H1 (cell line): ENCODE measurements around the gene ZDHHC1. TPM values are rescaled to one million over a fixed set of nuclear protein-coding genes. Genes with fewer than 3 reads are reported as not detected.

ENCODE experiments used
- CTCF ChIA-PET: fragments of 300-600 bp; sonication (Branson Sonifier 250); formaldehyde crosslinking; loops from one replicate; lab custom pipeline; 2021; ENCODE audit not compliant: partially characterized antibody; lab: Charles Lee
- POLR2A ChIA-PET: fragments of 300-600 bp; sonication (Branson Sonifier 250); formaldehyde crosslinking; loops from one replicate; lab custom pipeline; 2021; ENCODE audit warnings: inconsistent platforms; ENCODE audit not compliant: partially characterized antibody; lab: Charles Lee
- DNase-seq, 2 experiments: peaks; one replicate each; pipeline versions ENCODE4 v3.0.0 to v3.0.0-alpha.2; 2010 to 2022; ENCODE audit warnings: low spot score in 2 of 2, low read depth in 1 of 2, mixed read lengths in 1 of 2
- FAIRE-seq: peaks from 2 replicates; lab custom pipeline; 2011; peaks lifted over from hg19 to GRCh38; lab: Jason Lieb, UNC
- H2AFZ ChIP-seq: 2 replicates; pipeline ENCODE4 v1.8.1; 2012; ENCODE audit warnings: low read length, inconsistent platforms
- H2AK5ac ChIP-seq: 2 replicates; pipeline ENCODE4 v1.6.1; 2013; ENCODE audit warnings: low read depth, low read length
- H2BK120ac ChIP-seq: replicated peaks from 2 replicates; pipeline ENCODE3; 2013; ENCODE audit warnings: low read depth, low read length, inconsistent platforms
- H2BK12ac ChIP-seq: 2 replicates; pipeline ENCODE4 v1.6.1; 2013; ENCODE audit warnings: low read depth, low read length
- H2BK15ac ChIP-seq: 2 replicates; pipeline ENCODE4 v1.6.1; 2013; ENCODE audit warnings: low read length
- H2BK20ac ChIP-seq: 2 replicates; pipeline ENCODE4 v1.6.1; 2013; ENCODE audit warnings: low read length
- H2BK5ac ChIP-seq: 2 replicates; pipeline ENCODE4 v1.6.1; 2013; ENCODE audit warnings: low read depth, low read length
- H3K14ac ChIP-seq: 2 replicates; pipeline ENCODE4 v1.6.1; 2013; ENCODE audit warnings: inconsistent platforms; ENCODE audit not compliant: insufficient read length
- H3K18ac ChIP-seq: 2 replicates; pipeline ENCODE4 v1.6.1; 2013; ENCODE audit warnings: low read length; ENCODE audit errors: extremely low read depth
- H3K23ac ChIP-seq: 2 replicates; pipeline ENCODE4 v1.6.1; 2013; ENCODE audit warnings: inconsistent platforms; ENCODE audit not compliant: insufficient read length
- H3K23me2 ChIP-seq: 2 replicates; pipeline ENCODE4 v1.6.1; 2013; ENCODE audit warnings: low read depth, low read length
- H3K27ac ChIP-seq: 2 replicates; pipeline ENCODE4 v1.6.1; 2011; ENCODE audit warnings: low read depth, low read length, inconsistent platforms
- H3K27me3 ChIP-seq, 4 experiments: replicated peaks in 1 of 4; 1 replicate in 1 of 4; 2 replicates in 3 of 4; pipeline versions ENCODE4 v1.6.1 to v1.8.1; 2011 to 2013; ENCODE audit warnings: low read length in 3 of 4, mild to moderate bottlenecking in 3 of 4, inconsistent platforms in 2 of 4, mixed read lengths in 2 of 4, moderate library complexity in 1 of 4; ENCODE audit not compliant: control insufficient read depth in 3 of 4, insufficient read depth in 3 of 4; ENCODE audit errors: extremely low read depth in 1 of 4
- H3K36me3 ChIP-seq, 4 experiments: 2 replicates each; pipeline versions ENCODE4 v1.6.1 to v1.8.1; 2011 to 2013; ENCODE audit warnings: mild to moderate bottlenecking in 4 of 4, low read length in 3 of 4, moderate library complexity in 2 of 4, control low read depth in 1 of 4, inconsistent platforms in 1 of 4; ENCODE audit not compliant: insufficient read depth in 4 of 4, control insufficient read depth in 2 of 4
- H3K4ac ChIP-seq: replicated peaks from 2 replicates; pipeline ENCODE3; 2013; ENCODE audit warnings: low read length, low read depth, mixed read lengths, inconsistent platforms; ENCODE audit not compliant: insufficient read length
- H3K4me1 ChIP-seq, 4 experiments: replicated peaks in 1 of 4; 1 replicate in 1 of 4; 2 replicates in 3 of 4; pipeline versions ENCODE4 v1.6.1 to v1.8.1; 2011 to 2013; ENCODE audit warnings: low read length in 3 of 4, inconsistent platforms in 2 of 4, mixed read lengths in 1 of 4; ENCODE audit not compliant: insufficient read depth in 4 of 4, control insufficient read depth in 3 of 4
- H3K4me2 ChIP-seq, 2 experiments: 2 replicates each; pipeline versions ENCODE4 v1.6.1 to v1.8.1; 2011 to 2013; ENCODE audit warnings: low read depth in 2 of 2, low read length in 2 of 2, control low read depth in 1 of 2, inconsistent platforms in 1 of 2, mild to moderate bottlenecking in 1 of 2; ENCODE audit not compliant: insufficient read depth in 1 of 2
- H3K4me3 ChIP-seq, 4 experiments: fragments of 200-600, 300-600 bp in 1 of 4; sonication (generic), shearing (Covaris generic), sonication (Bioruptor Twin) in 1 of 4; 2 replicates each; pipeline versions ENCODE4 v1.5.1 to v1.8.1; 2011 to 2016; ENCODE audit warnings: low read length in 4 of 4, low read depth in 3 of 4, control low read depth in 2 of 4, inconsistent platforms in 2 of 4, mild to moderate bottlenecking in 2 of 4, mixed read lengths in 1 of 4, moderate library complexity in 1 of 4; ENCODE audit not compliant: insufficient read depth in 2 of 4; ENCODE audit errors: extremely low read depth in 1 of 4
- H3K56ac ChIP-seq: replicated peaks from 2 replicates; pipeline ENCODE3; 2013; ENCODE audit warnings: low read depth, mild to moderate bottlenecking, mixed read lengths, low read length, inconsistent platforms; ENCODE audit not compliant: insufficient read length
- H3K79me1 ChIP-seq: 2 replicates; pipeline ENCODE4 v1.6.1; 2013; ENCODE audit warnings: low read depth, low read length, control low read depth
- H3K79me2 ChIP-seq, 2 experiments: 2 replicates each; pipeline versions ENCODE4 v1.6.1 to v1.8.1; 2012 to 2013; ENCODE audit warnings: low read length in 2 of 2, mild to moderate bottlenecking in 2 of 2, inconsistent platforms in 1 of 2; ENCODE audit not compliant: insufficient read depth in 2 of 2, control insufficient read depth in 1 of 2
- H3K9ac ChIP-seq, 4 experiments: replicated peaks in 1 of 4; 1 replicate in 1 of 4; 2 replicates in 3 of 4; pipeline versions ENCODE4 v1.6.1 to v1.8.1; 2011 to 2013; ENCODE audit warnings: low read depth in 3 of 4, low read length in 3 of 4, control low read depth in 2 of 4, mild to moderate bottlenecking in 2 of 4, moderate library complexity in 2 of 4, inconsistent platforms in 1 of 4; ENCODE audit errors: extremely low read depth in 1 of 4
- H3K9me3 ChIP-seq, 2 experiments: 2 replicates each; pipeline versions ENCODE4 v1.6.1 to v1.8.1; 2012 to 2013; ENCODE audit warnings: mild to moderate bottlenecking in 2 of 2, moderate library complexity in 2 of 2, control low read depth in 1 of 2, inconsistent platforms in 1 of 2, low read depth in 1 of 2, low read length in 1 of 2, mixed read lengths in 1 of 2; ENCODE audit not compliant: insufficient read depth in 2 of 2
- H4K20me1 ChIP-seq, 2 experiments: replicated peaks in 1 of 2; 2 replicates each; pipeline versions ENCODE3 to v1.8.1; 2011 to 2013; ENCODE audit warnings: inconsistent platforms in 2 of 2, low read length in 2 of 2, mild to moderate bottlenecking in 1 of 2; ENCODE audit not compliant: insufficient read depth in 2 of 2, control insufficient read depth in 1 of 2
- H4K5ac ChIP-seq: 2 replicates; pipeline ENCODE4 v1.6.1; 2013; ENCODE audit warnings: low read length, low read depth, mixed read lengths, inconsistent platforms; ENCODE audit not compliant: insufficient read length
- H4K8ac ChIP-seq: 2 replicates; pipeline ENCODE4 v1.8.0; 2013; ENCODE audit warnings: mild to moderate bottlenecking, moderate library complexity, low read length, inconsistent platforms; ENCODE audit not compliant: insufficient read depth; ENCODE audit errors: extremely low read depth
- H4K91ac ChIP-seq: replicated peaks from 2 replicates; pipeline ENCODE3; 2013; ENCODE audit warnings: low read length, mixed read lengths, inconsistent platforms; ENCODE audit not compliant: insufficient read length
- ASH2L ChIP-seq: fragments of 200-600, 300-600 bp; sonication (generic); IDR thresholded peaks from one replicate; pipeline ENCODE4 v1.7.1; 2017; ENCODE audit warnings: low read length
- ATF2 ChIP-seq: IDR thresholded peaks from 2 replicates; pipeline ENCODE4 v1.6.1; 2012; ENCODE audit warnings: low read length, inconsistent platforms
- GTF2F1 ChIP-seq: IDR thresholded peaks from 2 replicates; pipeline ENCODE4 v1.6.1; 2012; ENCODE audit warnings: low read depth, low read length, improper control_type of control experiment, borderline replicate concordance
- KDM1A ChIP-seq: fragments of 200-600, 300-600 bp; sonication (generic); IDR thresholded peaks from 2 replicates; pipeline ENCODE4 v1.7.1; 2016; ENCODE audit warnings: mild to moderate bottlenecking, low read length, borderline replicate concordance
- MAFK ChIP-seq: IDR thresholded peaks from 2 replicates; pipeline ENCODE4 v1.6.1; 2012; ENCODE audit warnings: low read depth, mild to moderate bottlenecking, improper control_type of control experiment, low read length
- POLR2AphosphoS5 ChIP-seq: IDR thresholded peaks from 2 replicates; pipeline ENCODE4 v1.6.1; 2011; ENCODE audit warnings: low read depth, low read length
- SP4 ChIP-seq: IDR thresholded peaks from 2 replicates; pipeline ENCODE4 v1.6.1; 2012; ENCODE audit warnings: low read length, inconsistent platforms
- TAF1 ChIP-seq: IDR thresholded peaks from 2 replicates; pipeline ENCODE4 v1.6.1; 2011; ENCODE audit warnings: mild to moderate bottlenecking, low read depth, low read length
- TEAD4 ChIP-seq: IDR thresholded peaks from 2 replicates; pipeline ENCODE4 v1.6.1; 2012; ENCODE audit warnings: low read depth, low read length, inconsistent platforms, mixed read lengths
- USF2 ChIP-seq: IDR thresholded peaks from 2 replicates; pipeline ENCODE4 v1.6.1; 2011; ENCODE audit warnings: low read length, improper control_type of control experiment
- whole genome bisulfite sequencing, 2 experiments: shearing (Covaris generic) in 1 of 2; methylation state at CpG; one replicate each; pipeline versions ENCODE4 v1.1.6 to v1.1.7; 2013 to 2015; ENCODE audit warnings: low lambda C conversion rate in 2 of 2, mixed read lengths in 2 of 2, inconsistent platforms in 1 of 2, low coverage in 1 of 2, missing lambda C conversion rate in 1 of 2; ENCODE audit not compliant: insufficient replicate concordance in 2 of 2, insufficient coverage in 1 of 2, insufficient read length in 1 of 2; ENCODE audit errors: extremely low coverage in 1 of 2, missing lambda C conversion rate in 1 of 2; 5-methylcytosine and 5-hydroxymethylcytosine counted together
- polyA plus RNA-seq, 7 experiments: library from polyadenylated mRNA; depleted of rRNA in 3 of 7; stranded (reverse) in 5 of 7; unstranded in 2 of 7; fragments of >200 nt in 5 of 7; fragments of 200-250 nt in 2 of 7; gene quantifications; 1 replicate in 5 of 7; 2 replicates in 1 of 7; 4 replicates in 1 of 7; pipeline versions ENCODE4 v1.2.1 to v1.2.3, GENCODE V29; 2011 to 2013; ENCODE audit warnings: missing spikeins in 2 of 7, mixed read lengths in 2 of 7
- total RNA-seq: library from RNA; stranded (reverse); fragmentation: NEBNext Ultra II Directional; extraction: Animal tissue kit (Norgen Biotek cat#: 25700); gene quantifications from 2 replicates; pipeline ENCODE4 v1.2.1, GENCODE V29; 2021

Gene ZDHHC1
- total and polyA plus RNA-seq, 2 of the 8 experiments (the other 6 are each of a cell fraction or from before 2014, with no cell fraction given): 3.1 to 4.9 TPM

DNA sequence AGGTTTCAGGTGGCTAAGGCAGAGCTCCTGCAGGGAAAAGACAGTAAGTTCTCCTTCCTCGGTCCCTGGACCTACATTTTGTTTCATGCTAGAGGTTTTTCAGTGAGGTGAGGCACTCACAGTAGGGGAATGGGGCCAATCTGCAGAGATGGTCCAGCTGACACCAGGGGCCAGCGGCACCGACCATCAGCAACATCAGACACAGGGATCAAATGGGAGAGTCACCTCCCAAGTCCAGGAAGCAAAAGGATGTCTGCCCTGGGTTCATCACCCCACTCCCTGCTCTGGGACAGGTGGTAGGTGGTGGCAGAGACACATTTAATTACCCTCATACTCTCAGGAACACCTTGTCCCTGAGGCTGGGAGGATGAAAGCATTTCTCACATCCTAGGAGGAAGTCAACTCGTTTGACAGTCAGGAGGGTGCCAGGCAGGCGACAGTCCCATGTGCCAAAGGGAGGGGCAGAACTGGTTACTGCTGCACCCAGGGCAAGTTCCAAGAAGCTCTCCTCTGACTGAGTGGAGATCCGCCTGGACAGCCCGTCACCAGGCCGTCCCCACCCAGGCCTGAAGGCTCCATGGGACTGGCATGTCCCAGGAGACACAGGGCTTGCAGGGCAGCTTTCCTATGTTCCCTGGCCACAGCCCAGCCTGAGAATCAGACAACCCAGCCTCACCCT is 45.5 kb upstream of the ZDHHC1 start:
- Histone ChIP-seq H3K14ac (no peak overlapping the region), H2BK5ac (0 out of 2 replicates have a peak overlapping the region, but pooled peaks have one; percentile 35), H3K27ac (no peak overlapping the region), H3K23me2 (no peaks in the 10 kb centered on the region), H3K4me2 (no peak overlapping the region), H2BK12ac (peak overlapping the region; percentile 60; the same call in 1 of the 2 replicates), H2BK15ac (no peak overlapping the region), H3K36me3 (no peaks in the 10 kb centered on the region), H2AK5ac (no peak overlapping the region), H3K23ac (no peak overlapping the region), H2AFZ (no peak overlapping the region), H2BK20ac (no peak overlapping the region), H4K91ac (no peak overlapping the region), H3K56ac (no peak overlapping the region), H3K4ac (no peak overlapping the region), H4K5ac (no peak overlapping the region), H2BK120ac (no peak overlapping the region), H3K27me3 (no peaks in the 10 kb centered on the region), H3K4me1 (peaks cover 0 to 5% (median 2%) of the 10 kb centered on the region in 4 experiments; a peak in 4 of 7 replicates), H3K4me3 (no peak overlapping the region), H3K18ac (no peak overlapping the region), H3K9ac (no peak overlapping the region), H3K79me2 (peaks cover 0 to 9% of the 10 kb centered on the region in 2 experiments; a peak in 1 of 4 replicates), H3K9me3 (no peaks in the 10 kb centered on the region), H4K20me1 (peaks cover 20 to 24% of the 10 kb centered on the region in 2 experiments), H3K79me1 (peaks cover 4% of the 10 kb centered on the region), H4K8ac (no peak overlapping the region)
- FAIRE-seq (no peak), DNase-seq (no peak)
- WGBS, 2 experiments: 88% methylated on average over 8 of the region's 8 CpGs; no CpG with 5 or more reads in 1 of the 2 experiments
- ChIA-PET CTCF (interaction anchor here (0.7 to 28.6 kb wide), 8 partner anchors 9 to 201 kb away, joined by 3 to 683 read pairs (median 6); partner anchors contain the start of gene HSD11B2), POLR2A (interaction anchor here (1.1 kb wide), 1 partner anchor 16 kb away, joined by 3 read pairs; no protein-coding TSS in a partner anchor)
- TF ChIP-seq TEAD4: no peak
- TF ChIP-seq KDM1A: no peak
- TF ChIP-seq POLR2AphosphoS5: no peak
- no peak for TF ChIP-seq TAF1
- no peak for TF ChIP-seq ASH2L
- no peak for TF ChIP-seq GTF2F1
- no peak for TF ChIP-seq MAFK
- TF ChIP-seq USF2: no peak
- no peak for TF ChIP-seq ATF2
- no peak for TF ChIP-seq SP4
